DMS53 (cell line): ENCODE data around the gene HS3ST2.

Source experiments
- DNase-seq: peaks from one replicate; lab custom pipeline; 2025; lab: John Stamatoyannopoulos, UW

HS3ST2 gene

DNA sequence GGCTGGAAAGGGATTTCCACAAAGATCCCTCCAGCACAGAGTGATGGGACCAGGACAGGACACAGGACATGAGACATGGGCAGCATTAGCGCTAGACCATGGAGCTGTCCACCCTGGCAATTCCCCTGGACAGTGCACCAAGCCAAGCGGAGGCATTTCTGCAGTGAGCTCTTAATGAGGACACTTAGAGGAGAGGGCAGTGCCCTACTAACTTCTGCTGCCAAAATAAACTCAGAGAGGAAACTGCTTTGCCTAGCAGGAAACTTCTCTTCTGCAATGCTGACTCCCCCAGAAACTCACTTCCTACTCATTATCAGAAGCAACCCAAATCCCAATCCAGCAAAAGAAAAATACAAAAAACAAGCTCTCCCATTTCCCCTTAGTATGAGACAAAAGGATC is 119.2 kb downstream of the HS3ST2 start:
- DNase-seq, result no peak

GRCh38 chr16:22934786-22935185 is 120.8 kb downstream of the HS3ST2 start:
- no peak for DNase-seq

- no peak for DNase-seq
Observed at GRCh38 chr16:22937169-22937568, 123.2 kb downstream of the HS3ST2 start.

- DNase-seq, result no peak
Observed at GRCh38 chr16:22938647-22939046, 124.7 kb downstream of the HS3ST2 start.

- DNase-seq, result peak; percentile 22
Observed at GRCh38 chr16:22939744-22940363, 125.9 kb downstream of the HS3ST2 start.

DNA sequence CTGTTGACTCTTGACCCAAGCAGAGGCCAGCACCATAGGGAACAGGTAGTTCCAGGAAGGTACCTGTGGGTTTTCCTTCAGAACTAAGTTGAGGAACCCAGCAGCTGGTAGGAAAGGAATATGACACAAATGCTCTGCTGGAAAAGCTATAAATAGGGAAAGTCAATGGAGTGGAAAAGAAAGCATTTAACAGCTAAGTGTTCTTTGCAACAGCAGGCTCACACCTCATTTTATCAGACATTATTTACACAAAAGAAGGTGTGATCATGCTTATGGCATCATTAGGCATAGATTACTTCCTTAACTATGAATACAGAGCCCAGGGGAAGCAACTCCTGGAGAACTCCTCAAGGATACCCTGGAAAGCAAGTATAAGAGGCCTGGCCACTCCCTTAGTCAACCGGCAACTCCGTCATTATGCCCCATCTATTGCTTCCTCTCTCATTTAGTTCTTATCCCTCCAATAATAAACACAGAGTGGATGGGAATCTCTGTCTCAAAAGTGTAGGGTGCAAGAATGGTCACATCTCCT is 128.1 kb downstream of the HS3ST2 start:
- DNase-seq, result peak; percentile 4

DNA sequence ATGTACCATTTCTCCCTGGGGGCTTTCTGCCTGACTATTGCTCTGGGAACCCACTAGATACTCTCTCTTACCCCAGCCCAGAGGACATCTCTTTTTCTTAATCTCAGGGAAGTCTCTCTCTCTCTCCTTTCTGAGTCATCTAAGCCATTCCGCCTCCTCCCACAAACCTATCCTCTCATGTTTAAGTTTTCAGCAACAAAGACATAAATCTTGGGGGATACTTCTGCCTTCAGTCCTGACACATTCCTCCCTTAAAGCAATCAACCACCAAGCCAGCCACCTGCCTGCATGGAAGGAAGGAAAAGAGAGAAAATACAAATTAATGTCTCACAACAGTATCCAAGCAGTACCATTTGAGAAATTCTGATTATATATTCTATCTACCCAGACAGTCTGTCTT is 128.8 kb downstream of the HS3ST2 start:
- DNase-seq, result no peak

- no peak for DNase-seq
Observed at GRCh38 chr16:22945361-22945760, 131.4 kb downstream of the HS3ST2 start.

DNA sequence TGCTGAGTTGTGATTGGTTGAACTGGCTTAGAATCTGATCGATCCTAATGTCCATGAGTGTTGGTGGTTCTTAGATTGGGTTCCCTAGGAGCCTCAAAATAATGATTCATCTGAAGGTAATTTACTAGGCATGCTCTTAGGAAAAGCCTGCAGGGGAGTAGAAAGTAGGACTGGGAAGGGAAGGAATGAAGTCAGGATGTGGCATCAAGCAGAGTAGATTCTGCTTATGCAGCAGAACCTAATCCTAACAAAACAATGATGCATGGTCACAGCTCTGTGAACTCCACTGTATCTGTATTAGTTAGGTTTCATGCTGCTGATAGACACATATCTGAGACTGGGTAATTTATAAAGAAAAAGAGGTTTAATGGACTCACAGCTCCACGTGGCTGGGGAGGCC is 132.5 kb downstream of the HS3ST2 start:
- no peak for DNase-seq

DNA sequence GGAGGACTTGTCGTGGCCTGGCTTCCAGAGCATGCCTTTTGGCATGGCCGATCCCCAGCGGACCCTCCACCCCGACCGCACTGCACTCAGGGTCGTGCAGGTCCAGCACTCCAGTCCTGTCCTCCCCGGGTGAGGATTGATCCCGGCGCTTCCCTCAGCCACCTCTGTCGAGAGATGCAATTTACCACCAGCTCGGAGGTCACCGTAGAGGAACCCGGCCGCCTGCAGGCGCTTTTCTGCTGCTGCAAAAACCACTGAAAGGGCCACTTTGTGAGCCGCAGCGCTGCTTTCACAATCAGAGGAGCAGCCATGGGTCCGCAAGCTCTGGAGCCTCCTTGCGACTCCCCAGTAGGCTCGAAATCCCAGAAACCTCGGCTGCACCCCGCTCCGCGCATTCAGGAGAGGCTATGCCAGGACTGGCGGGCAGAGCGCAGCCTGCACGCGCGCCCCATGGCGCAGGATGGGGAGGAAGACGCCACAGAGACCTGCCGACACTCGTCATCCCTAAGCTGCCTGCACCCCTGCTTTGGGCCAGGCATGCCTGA is 134.2 kb downstream of the HS3ST2 start:
- peak; percentile 62 for DNase-seq

GRCh38 chr16:22948603-22949368 is 134.8 kb downstream of the HS3ST2 start:
- DNase-seq, result peak; percentile 90

GRCh38 chr16:22955461-22956070 is 141.6 kb downstream of the HS3ST2 start:
- DNase-seq, result no peak

- DNase-seq, result no peak
Observed at GRCh38 chr16:22961206-22961605, 147.2 kb downstream of the HS3ST2 start.

DNA sequence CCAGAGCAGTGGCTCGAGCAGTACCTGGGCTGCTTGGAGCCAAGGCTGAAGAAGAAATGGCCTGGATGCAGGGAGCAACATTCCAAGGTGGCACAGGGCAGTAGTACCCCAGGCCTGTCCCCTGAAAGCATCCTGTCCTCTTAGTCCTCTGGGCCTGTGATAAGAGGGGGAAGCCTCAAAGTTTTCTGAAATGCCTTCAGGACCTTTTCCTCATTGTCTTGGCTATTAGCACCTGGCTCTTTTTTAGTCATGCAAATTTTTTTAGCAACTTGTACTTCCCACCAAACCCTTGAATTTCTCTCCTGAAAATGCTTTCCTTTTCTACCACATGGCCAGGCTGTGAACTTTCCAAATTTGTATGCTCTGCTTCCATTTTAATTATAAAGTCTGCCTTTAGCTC is 148.9 kb downstream of the HS3ST2 start:
- no peak for DNase-seq
